Endothelial cell (in vitro differentiated cells): ENCODE measurements around the gene VTI1A. TPM values are rescaled to one million over a fixed set of nuclear protein-coding genes. Genes with fewer than 3 reads are reported as not detected.

Experiments
- DNase-seq: peaks from one replicate; pipeline ENCODE4 v3.0.0; 2021; ENCODE audit warnings: low spot score
- H3K27ac Mint-ChIP-seq: one replicate; pipeline ENCODE4 v1.8.0; 2021; ENCODE audit warnings: mixed read lengths, inconsistent platforms; ENCODE audit not compliant: unreplicated experiment
- H3K27me3 Mint-ChIP-seq: one replicate; pipeline ENCODE4 v1.8.0; 2021; ENCODE audit warnings: mild to moderate bottlenecking, moderate library complexity, mixed read lengths, inconsistent platforms; ENCODE audit not compliant: unreplicated experiment
- H3K36me3 Mint-ChIP-seq: one replicate; pipeline ENCODE4 v1.8.0; 2021; ENCODE audit warnings: mild to moderate bottlenecking, low read depth, mixed read lengths, inconsistent platforms; ENCODE audit not compliant: unreplicated experiment
- H3K4me1 Mint-ChIP-seq: one replicate; pipeline ENCODE4 v1.8.0; 2021; ENCODE audit warnings: mild to moderate bottlenecking, mixed read lengths, inconsistent platforms; ENCODE audit not compliant: unreplicated experiment
- H3K4me3 Mint-ChIP-seq: one replicate; pipeline ENCODE4 v1.8.0; 2021; ENCODE audit warnings: mild to moderate bottlenecking, mixed read lengths, inconsistent platforms; ENCODE audit not compliant: unreplicated experiment
- H3K9me3 Mint-ChIP-seq: one replicate; pipeline ENCODE4 v1.8.0; 2021; ENCODE audit warnings: mixed read lengths, inconsistent platforms; ENCODE audit not compliant: unreplicated experiment
- total RNA-seq: library from RNA; stranded (reverse); fragmentation: NEBNext Ultra II Directional; extraction: Animal tissue kit (Norgen Biotek cat#: 25700); gene quantifications from one replicate; pipeline ENCODE4 v1.2.1, GENCODE V29; 2021; ENCODE audit not compliant: unreplicated experiment
- TF ChIP-seq, protein P1 (sequence below): fragments of 200-600 bp; sonication (generic); IDR thresholded peaks from one replicate; pipeline ENCODE4 v1.5.0; 2021; ENCODE audit warnings: antibody characterized with exemption; ENCODE audit not compliant: unreplicated experiment

The VTI1A gene
- total RNA-seq, 1 donor from 2014 or later = 35.4 TPM

DNA sequence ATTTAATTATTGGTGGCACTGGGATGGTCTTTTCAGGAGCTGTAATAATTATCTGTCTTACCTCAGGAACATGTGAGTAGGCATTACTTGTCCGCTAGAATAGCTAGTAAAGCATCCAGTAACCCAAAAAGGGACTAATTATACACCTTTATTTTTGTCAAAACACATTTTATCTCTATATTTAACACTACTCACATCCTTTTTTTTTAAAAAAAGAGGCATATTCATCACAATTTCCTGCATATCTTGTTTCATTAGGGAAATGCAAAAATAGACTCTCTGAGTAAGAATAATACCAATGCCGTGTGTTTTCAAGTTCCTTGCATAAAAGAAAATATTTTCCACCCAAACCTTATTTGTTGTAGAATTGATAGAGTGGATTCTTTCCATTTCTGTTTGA lies 99.5 kb downstream of the VTI1A start:
- Mint-ChIP-seq H3K27ac (no peak overlapping the region), H3K4me1 (no peaks in the 10 kb centered on the region), H3K9me3 (no peaks in the 10 kb centered on the region), H3K4me3 (no peak overlapping the region), H3K27me3 (peaks cover 3% of the 10 kb centered on the region), H3K36me3 (peaks cover 7% of the 10 kb centered on the region)
- TF ChIP-seq, protein P1, sequence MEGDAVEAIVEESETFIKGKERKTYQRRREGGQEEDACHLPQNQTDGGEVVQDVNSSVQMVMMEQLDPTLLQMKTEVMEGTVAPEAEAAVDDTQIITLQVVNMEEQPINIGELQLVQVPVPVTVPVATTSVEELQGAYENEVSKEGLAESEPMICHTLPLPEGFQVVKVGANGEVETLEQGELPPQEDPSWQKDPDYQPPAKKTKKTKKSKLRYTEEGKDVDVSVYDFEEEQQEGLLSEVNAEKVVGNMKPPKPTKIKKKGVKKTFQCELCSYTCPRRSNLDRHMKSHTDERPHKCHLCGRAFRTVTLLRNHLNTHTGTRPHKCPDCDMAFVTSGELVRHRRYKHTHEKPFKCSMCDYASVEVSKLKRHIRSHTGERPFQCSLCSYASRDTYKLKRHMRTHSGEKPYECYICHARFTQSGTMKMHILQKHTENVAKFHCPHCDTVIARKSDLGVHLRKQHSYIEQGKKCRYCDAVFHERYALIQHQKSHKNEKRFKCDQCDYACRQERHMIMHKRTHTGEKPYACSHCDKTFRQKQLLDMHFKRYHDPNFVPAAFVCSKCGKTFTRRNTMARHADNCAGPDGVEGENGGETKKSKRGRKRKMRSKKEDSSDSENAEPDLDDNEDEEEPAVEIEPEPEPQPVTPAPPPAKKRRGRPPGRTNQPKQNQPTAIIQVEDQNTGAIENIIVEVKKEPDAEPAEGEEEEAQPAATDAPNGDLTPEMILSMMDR = no peak
- no peak for DNase-seq

- Mint-ChIP-seq H3K27me3 (peaks cover 1% of the 10 kb centered on the region), H3K27ac (no peak overlapping the region), H3K36me3 (no peaks in the 10 kb centered on the region), H3K9me3 (no peaks in the 10 kb centered on the region), H3K4me1 (no peaks in the 10 kb centered on the region), H3K4me3 (no peak overlapping the region)
- DNase-seq = no peak
- TF ChIP-seq, protein P1 = no peak
Observed at GRCh38 chr10:112548535-112549276, 101.7 kb downstream of the VTI1A start.

- H3K4me3 Mint-ChIP-seq = no peak overlapping the region
- H3K4me1 Mint-ChIP-seq = no peaks in the 10 kb centered on the region
- H3K9me3 Mint-ChIP-seq = no peaks in the 10 kb centered on the region
- no peaks in the 10 kb centered on the region for H3K36me3 Mint-ChIP-seq
- no peaks in the 10 kb centered on the region for H3K27me3 Mint-ChIP-seq
- H3K27ac Mint-ChIP-seq = no peak overlapping the region
- TF ChIP-seq, protein P1 = no peak
- DNase-seq = no peak
Observed at GRCh38 chr10:112552593-112553110, 105.6 kb downstream of the VTI1A start.

- H3K9me3 Mint-ChIP-seq = no peaks in the 10 kb centered on the region
Observed at GRCh38 chr10:112553315-112553714, 106.3 kb downstream of the VTI1A start.

GRCh38 chr10:112554263-112554662 lies 107.2 kb downstream of the VTI1A start:
- no peak for DNase-seq
- no peak overlapping the region for H3K27ac Mint-ChIP-seq

More at GRCh38 chr10:112553315-112553714, 106.3 kb downstream of the VTI1A start:
- DNase-seq = no peak
- TF ChIP-seq, protein P1 = no peak
- H3K4me1 Mint-ChIP-seq = no peaks in the 10 kb centered on the region
- no peak overlapping the region for H3K4me3 Mint-ChIP-seq
- no peaks in the 10 kb centered on the region for H3K36me3 Mint-ChIP-seq
- H3K27ac Mint-ChIP-seq = no peak overlapping the region
- H3K27me3 Mint-ChIP-seq = no peaks in the 10 kb centered on the region

More at GRCh38 chr10:112554263-112554662, 107.2 kb downstream of the VTI1A start:
- Mint-ChIP-seq H3K27me3 (no peaks in the 10 kb centered on the region), H3K36me3 (no peaks in the 10 kb centered on the region), H3K4me3 (no peak overlapping the region), H3K9me3 (no peaks in the 10 kb centered on the region), H3K4me1 (no peaks in the 10 kb centered on the region)
- TF ChIP-seq, protein P1 = no peak
